Ascending aorta (tissue), 2 donors: ENCODE data around the gene LCP2. TPM values are rescaled to one million over a fixed set of nuclear protein-coding genes. Genes with fewer than 3 reads are reported as not detected.

ENCODE experiments used
- DNase-seq, 2 donors: peaks; one replicate each; pipeline ENCODE4 v3.0.0-alpha.2; 2019; ENCODE audit warnings: low spot score in 2 of 2
- H3K27ac ChIP-seq, 2 donors: fragments of 200-600 bp; sonication (generic); one replicate each; pipeline ENCODE4 v1.5.1; 2016 to 2017; ENCODE audit warnings: mild to moderate bottlenecking in 1 of 2
- H3K27me3 ChIP-seq: fragments of 200-600 bp; sonication (generic); one replicate; pipeline ENCODE4 v1.5.1; 2017
- H3K36me3 ChIP-seq, 2 donors: fragments of 200-600 bp; sonication (generic); one replicate each; pipeline ENCODE4 v1.5.1; 2016
- H3K4me1 ChIP-seq, 2 donors: fragments of 200-600 bp; sonication (generic); one replicate each; pipeline ENCODE4 v1.5.1; 2016 to 2017; ENCODE audit warnings: mild to moderate bottlenecking in 1 of 2
- H3K4me3 ChIP-seq, 2 donors: fragments of 200-600 bp; sonication (generic); one replicate each; pipeline ENCODE4 v1.5.1; 2016 to 2017; ENCODE audit warnings: mild to moderate bottlenecking in 1 of 2
- H3K9me3 ChIP-seq, 2 donors: fragments of 200-600 bp; sonication (generic); one replicate each; pipeline ENCODE4 v1.5.1; 2016
- CTCF ChIP-seq, 3 experiments: fragments of 200-600 bp in 2 of 3; fragments of 450-650 bp in 1 of 3; sonication (generic) in 2 of 3; IDR thresholded peaks; one replicate each; pipeline ENCODE4 v1.5.1; 2016 to 2019; ENCODE audit warnings: antibody characterized with exemption in 3 of 3, mild to moderate bottlenecking in 1 of 3, moderate library complexity in 1 of 3
- intact Hi-C: fragments of 100-400 bp; cut with DNase I; formaldehyde crosslinking; loops from one replicate; pipeline ENCODE4 v1.15.1; 2023
- total RNA-seq: library from RNA; depleted of rRNA; stranded (reverse); fragments of >200 nt; gene quantifications from one replicate; pipeline ENCODE4 v1.1.0, GENCODE V29; 2016

LCP2 gene
- total RNA-seq, 1 donor from 2014 or later = 9.3 TPM

GRCh38 chr5:170278611-170279458 lies 18.7 kb downstream of the LCP2 start:
- H3K36me3 ChIP-seq = no peaks in the 10 kb centered on the region
- no peak overlapping the region for H3K27ac ChIP-seq
- TF ChIP-seq CTCF (IDR thresholded peaks at IDR 0.05) = no peak
- peaks cover 0 to 8% of the 10 kb centered on the region in 2 donors for H3K4me1 ChIP-seq
- no peaks in the 10 kb centered on the region for H3K9me3 ChIP-seq
- peak in 1 of 2 donors; percentile 77 for DNase-seq
- intact Hi-C loops = no loop called here
- H3K4me3 ChIP-seq = no peak overlapping the region
- no peaks in the 10 kb centered on the region for H3K27me3 ChIP-seq

DNA sequence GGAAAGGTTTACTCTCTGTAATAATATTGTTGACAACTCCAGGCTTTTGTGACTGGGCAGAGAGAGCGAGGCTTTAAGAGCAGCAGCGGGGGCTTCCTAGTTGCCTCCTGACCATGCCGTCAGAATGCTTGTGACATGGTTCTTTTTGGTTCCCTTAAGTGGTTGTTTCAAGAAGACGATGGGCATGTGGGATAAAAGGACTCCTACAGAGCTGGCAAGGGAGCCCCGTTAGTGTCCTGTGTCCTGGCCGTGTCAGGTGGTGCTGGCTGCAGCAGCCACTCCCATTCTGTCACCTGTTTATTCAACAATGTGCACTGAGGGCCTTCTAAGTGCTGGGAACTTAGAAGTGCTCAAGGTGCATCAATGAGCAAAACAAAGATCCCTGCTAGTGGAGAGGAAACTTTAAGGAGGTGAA lies 19.7 kb downstream of the LCP2 start:
- H3K4me1 ChIP-seq = peaks cover 0 to 8% of the 10 kb centered on the region in 2 donors
- H3K27me3 ChIP-seq = no peaks in the 10 kb centered on the region
- no peaks in the 10 kb centered on the region for H3K9me3 ChIP-seq
- DNase-seq = peak in 1 of 2 donors; percentile 40
- intact Hi-C loops = no loop called here
- H3K36me3 ChIP-seq = no peaks in the 10 kb centered on the region
- H3K27ac ChIP-seq = no peak overlapping the region
- H3K4me3 ChIP-seq = no peak overlapping the region
- no peak for TF ChIP-seq CTCF (IDR thresholded peaks at IDR 0.05)

DNA sequence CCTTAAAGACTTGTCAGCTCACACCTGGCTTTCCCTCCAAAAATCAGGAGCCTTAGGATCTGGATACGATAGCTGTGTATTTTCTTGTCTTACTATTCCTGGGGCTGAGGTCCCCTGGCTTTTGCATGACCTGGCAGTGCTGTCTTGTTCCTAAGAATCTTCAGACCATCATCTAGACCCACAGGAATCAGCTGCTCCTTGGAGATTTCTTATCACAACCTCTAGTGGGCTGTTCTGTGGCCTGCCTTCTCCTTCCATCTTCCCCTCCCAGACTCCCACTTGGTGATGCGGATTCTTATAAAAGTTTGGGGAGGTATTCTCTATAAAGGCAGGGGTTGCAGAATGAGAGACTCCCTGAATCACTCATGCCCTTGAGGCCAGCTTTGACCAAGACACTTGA lies 21.4 kb downstream of the LCP2 start:
- no peaks in the 10 kb centered on the region for H3K27me3 ChIP-seq
- no peaks in the 10 kb centered on the region for H3K36me3 ChIP-seq
- intact Hi-C loops = no loop called here
- no peak for TF ChIP-seq CTCF (IDR thresholded peaks at IDR 0.05)
- no peak overlapping the region for H3K4me3 ChIP-seq
- no peaks in the 10 kb centered on the region for H3K9me3 ChIP-seq
- peaks cover 0 to 8% of the 10 kb centered on the region in 2 donors for H3K4me1 ChIP-seq
- DNase-seq = peak in 1 of 2 donors; percentile 1
- H3K27ac ChIP-seq = no peak overlapping the region

DNA sequence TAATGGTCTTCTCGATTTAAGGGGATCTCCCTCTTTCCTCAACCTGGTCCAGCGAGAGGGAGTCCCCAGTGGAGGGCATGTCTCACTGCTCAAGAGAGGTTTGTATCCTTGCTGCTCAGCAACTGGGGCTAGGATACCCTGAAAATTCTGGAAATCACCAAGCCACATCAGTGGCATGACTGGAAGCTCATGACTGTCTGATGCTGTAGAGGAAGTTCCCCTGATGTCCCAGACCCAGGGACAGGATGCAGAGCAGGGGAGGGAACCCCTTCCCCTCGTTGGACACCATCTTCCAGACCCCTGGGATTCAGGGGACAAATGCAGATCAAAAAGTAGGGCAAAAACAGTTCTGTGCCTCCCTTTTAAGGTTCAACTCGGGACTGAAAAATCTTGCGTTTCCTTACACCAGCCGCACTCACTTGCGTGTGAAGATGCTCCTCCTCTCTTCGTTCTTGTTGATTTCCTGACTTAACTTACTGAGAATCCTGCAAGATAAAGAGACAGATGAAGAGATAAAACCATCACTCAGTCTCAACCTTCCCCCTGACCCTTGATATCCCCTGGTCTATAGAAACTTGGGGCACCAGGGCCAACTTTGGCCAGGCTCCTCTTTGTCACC lies 22.1 kb downstream of the LCP2 start:
- Histone ChIP-seq H3K27me3 (no peaks in the 10 kb centered on the region), H3K9me3 (no peaks in the 10 kb centered on the region), H3K27ac (no peak overlapping the region), H3K4me3 (no peak overlapping the region), H3K36me3 (no peaks in the 10 kb centered on the region), H3K4me1 (peaks cover 0 to 8% of the 10 kb centered on the region in 2 donors)
- no peak for TF ChIP-seq CTCF (IDR thresholded peaks at IDR 0.05)
- DNase-seq = peak in 1 of 2 donors; percentile 34
- intact Hi-C loops = no loop called here

DNA sequence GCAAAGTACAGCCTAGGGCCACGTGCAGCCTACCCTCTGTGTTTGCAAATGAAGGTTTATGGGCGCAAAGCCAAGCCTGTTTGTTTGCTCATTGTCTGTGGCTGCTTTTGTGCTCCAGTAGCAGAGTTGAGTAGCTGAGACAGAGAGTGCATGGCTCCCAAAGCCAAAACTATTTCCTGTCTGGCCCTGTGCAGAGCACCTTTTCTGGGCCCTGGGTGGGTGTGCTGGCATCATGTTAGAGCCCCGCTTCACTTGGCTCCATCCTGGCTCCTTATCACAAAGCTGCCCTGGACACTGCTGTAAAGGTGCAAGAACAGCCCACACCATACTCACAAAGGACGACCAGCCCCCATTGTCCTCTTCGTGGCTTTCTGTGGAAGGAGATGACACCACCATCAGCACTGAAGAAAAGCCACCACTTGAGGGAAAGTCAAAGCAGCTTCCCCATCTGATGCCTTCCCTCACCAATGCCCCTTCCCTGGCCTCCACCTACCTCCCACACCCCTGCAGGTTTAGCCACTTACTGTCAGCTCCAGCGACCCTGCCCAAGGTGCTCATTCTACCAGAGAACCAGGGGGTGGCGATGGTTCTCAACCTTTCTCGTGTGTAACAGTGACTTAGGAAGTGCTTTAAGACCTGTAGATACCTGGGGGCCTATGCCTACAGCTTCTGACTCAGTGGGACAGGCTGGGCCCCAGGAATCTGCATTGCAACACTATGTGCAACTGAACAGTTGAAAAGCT lies 23.4 kb downstream of the LCP2 start:
- intact Hi-C loops = no loop called here
- TF ChIP-seq CTCF (IDR thresholded peaks at IDR 0.05) = no peak

More for the DNA sequence above, 23.4 kb downstream of the LCP2 start:
- Histone ChIP-seq H3K9me3 (no peaks in the 10 kb centered on the region), H3K4me1 (peaks cover 0 to 2% of the 10 kb centered on the region in 2 donors), H3K27me3 (no peaks in the 10 kb centered on the region), H3K27ac (no peak overlapping the region), H3K4me3 (no peak overlapping the region), H3K36me3 (no peaks in the 10 kb centered on the region)
- DNase-seq = peak in 1 of 2 donors; percentile 66
